HG03064 (cell line): Measurements from ENCODE around the gene SCUBE3.

Source experiments
- ATAC-seq: cut with Tn5 transposase; IDR thresholded peaks from one replicate; pipeline ENCODE4 v1.9.1; 2021; ENCODE audit warnings: low read depth; ENCODE audit not compliant: unreplicated experiment

The SCUBE3 gene

GRCh38 chr6:35209081-35209480 lies 4.7 kb upstream of the SCUBE3 start:
- no peak for ATAC-seq

GRCh38 chr6:35209622-35210247 lies 4.0 kb upstream of the SCUBE3 start:
- no peak for ATAC-seq

- ATAC-seq: no peak
Observed at GRCh38 chr6:35213298-35213791, 411 bp upstream of the SCUBE3 start.

- no peak for ATAC-seq
Observed at GRCh38 chr6:35214869-35215664, 1.3 kb downstream of the SCUBE3 start.

GRCh38 chr6:35215665-35216411 lies 2.1 kb downstream of the SCUBE3 start:
- ATAC-seq: no peak

GRCh38 chr6:35216412-35216732 lies 2.6 kb downstream of the SCUBE3 start:
- no peak for ATAC-seq

GRCh38 chr6:35216851-35217811 lies 3.4 kb downstream of the SCUBE3 start:
- ATAC-seq: no peak

GRCh38 chr6:35218021-35218420 lies 4.3 kb downstream of the SCUBE3 start:
- ATAC-seq: no peak

- ATAC-seq: no peak
Observed at GRCh38 chr6:35218456-35218855, 4.7 kb downstream of the SCUBE3 start.

GRCh38 chr6:35219683-35220326 lies 6.0 kb downstream of the SCUBE3 start:
- no peak for ATAC-seq

- no peak for ATAC-seq
Observed at GRCh38 chr6:35220711-35221110, 7.0 kb downstream of the SCUBE3 start.

- ATAC-seq: no peak
Observed at GRCh38 chr6:35223396-35223795, 9.6 kb downstream of the SCUBE3 start.

- no peak for ATAC-seq
Observed at GRCh38 chr6:35224720-35225119, 11.0 kb downstream of the SCUBE3 start.

- no peak for ATAC-seq
Observed at GRCh38 chr6:35228481-35228880, 14.7 kb downstream of the SCUBE3 start.

GRCh38 chr6:35229304-35229703 lies 15.5 kb downstream of the SCUBE3 start:
- ATAC-seq: no peak

GRCh38 chr6:35230498-35230897 lies 16.7 kb downstream of the SCUBE3 start:
- no peak for ATAC-seq

GRCh38 chr6:35230950-35231349 lies 17.2 kb downstream of the SCUBE3 start:
- ATAC-seq: no peak

GRCh38 chr6:35231563-35231962 lies 17.8 kb downstream of the SCUBE3 start:
- ATAC-seq: no peak

- ATAC-seq: no peak
Observed at GRCh38 chr6:35234901-35235300, 21.1 kb downstream of the SCUBE3 start.

GRCh38 chr6:35236223-35236622 lies 22.5 kb downstream of the SCUBE3 start:
- ATAC-seq: no peak
